ENCODE results near the gene LIX1. TPM values are rescaled to one million over a fixed set of nuclear protein-coding genes. Genes with fewer than 3 reads are reported as not detected.

LIX1 gene
- total RNA-seq (2022; extraction: Qiagen RNA extraction) = not detected in 5 replicates

GRCh38 chr5:97142521-97143254 lies at the start of gene LIX1:
Gene LIX1 (minus strand): TSS chr5:97142611. CDS start chr5:97142576, 35 bp downstream.

GRCh38 chr5:97183100-97183929 lies 40.9 kb upstream of the LIX1 start, which contains the start of gene RIOK2:
Gene RIOK2 (minus strand): TSS chr5:97183247. CDS start chr5:97183191, 56 bp downstream.

Other genes starting within 250 kb of the LIX1 start
- gene LNPEP, start 206.5 kb downstream of the LIX1 start, total RNA-seq (2022; extraction: Qiagen RNA extraction) = 5.7 to 8.8 TPM (median 7.1 TPM) in 5 replicates
- 17.8 to 22.5 TPM (median 20.9 TPM) in 5 replicates for gene RIOK2, start 40.6 kb upstream of the LIX1 start, total RNA-seq (2022; extraction: Qiagen RNA extraction)